ENCODE measurements around the gene INAFM2. TPM values are rescaled to one million over a fixed set of nuclear protein-coding genes. Genes with fewer than 3 reads are reported as not detected.

INAFM2 gene
- 10 to 100 TPM; 13.1 to 22.2 (median 18.3) TPM for polyA plus RNA-seq (ENCODE audit: insufficient read length in 4 of 4)

DNA sequence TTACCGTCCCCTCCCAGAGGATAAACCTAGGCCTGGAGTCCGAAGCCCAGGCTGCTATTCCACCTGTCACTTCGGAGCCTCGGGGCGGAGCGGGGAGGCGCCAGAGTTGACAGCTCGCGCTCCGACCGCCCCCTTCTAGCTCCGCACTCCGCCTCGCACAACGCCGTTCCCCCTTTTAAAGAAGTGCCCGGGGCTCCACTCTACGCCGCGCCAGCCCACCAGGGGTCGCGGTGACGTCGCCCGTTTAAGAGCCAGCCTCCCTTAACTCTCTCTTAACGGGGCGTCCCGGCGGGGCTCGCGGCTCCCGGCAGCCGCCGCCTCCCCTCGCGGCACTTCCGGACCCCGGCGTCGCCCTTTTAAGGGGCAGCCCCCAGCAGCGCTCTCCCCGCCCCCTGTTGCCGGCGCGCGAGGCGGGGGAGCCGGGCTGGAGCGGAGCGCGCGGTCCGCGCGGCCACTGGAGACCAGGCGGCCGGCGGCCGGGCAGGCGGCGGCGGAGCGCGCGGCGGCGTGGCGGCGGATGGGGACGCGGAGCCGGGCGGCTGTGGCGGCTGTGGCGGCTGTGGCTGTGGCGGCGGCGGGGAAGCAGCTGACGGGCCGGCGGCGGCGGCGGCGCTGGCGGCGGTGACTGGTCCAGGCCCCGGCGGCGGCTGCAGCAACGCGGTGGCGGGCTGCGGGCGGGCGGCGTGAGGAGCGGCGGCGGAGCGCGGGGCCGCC, at the start of gene INAFM2:
Gene INAFM2 (plus strand): TSS at position 454 of the 714 bp plus-strand sequence. CDS start 364 bp downstream, outside the sequence.
- DNase-seq (ENCODE audit: low read depth in 4 of 4, low spot score in 3 of 4) = peak; percentile 81 to 90 (median 86)

DNA sequence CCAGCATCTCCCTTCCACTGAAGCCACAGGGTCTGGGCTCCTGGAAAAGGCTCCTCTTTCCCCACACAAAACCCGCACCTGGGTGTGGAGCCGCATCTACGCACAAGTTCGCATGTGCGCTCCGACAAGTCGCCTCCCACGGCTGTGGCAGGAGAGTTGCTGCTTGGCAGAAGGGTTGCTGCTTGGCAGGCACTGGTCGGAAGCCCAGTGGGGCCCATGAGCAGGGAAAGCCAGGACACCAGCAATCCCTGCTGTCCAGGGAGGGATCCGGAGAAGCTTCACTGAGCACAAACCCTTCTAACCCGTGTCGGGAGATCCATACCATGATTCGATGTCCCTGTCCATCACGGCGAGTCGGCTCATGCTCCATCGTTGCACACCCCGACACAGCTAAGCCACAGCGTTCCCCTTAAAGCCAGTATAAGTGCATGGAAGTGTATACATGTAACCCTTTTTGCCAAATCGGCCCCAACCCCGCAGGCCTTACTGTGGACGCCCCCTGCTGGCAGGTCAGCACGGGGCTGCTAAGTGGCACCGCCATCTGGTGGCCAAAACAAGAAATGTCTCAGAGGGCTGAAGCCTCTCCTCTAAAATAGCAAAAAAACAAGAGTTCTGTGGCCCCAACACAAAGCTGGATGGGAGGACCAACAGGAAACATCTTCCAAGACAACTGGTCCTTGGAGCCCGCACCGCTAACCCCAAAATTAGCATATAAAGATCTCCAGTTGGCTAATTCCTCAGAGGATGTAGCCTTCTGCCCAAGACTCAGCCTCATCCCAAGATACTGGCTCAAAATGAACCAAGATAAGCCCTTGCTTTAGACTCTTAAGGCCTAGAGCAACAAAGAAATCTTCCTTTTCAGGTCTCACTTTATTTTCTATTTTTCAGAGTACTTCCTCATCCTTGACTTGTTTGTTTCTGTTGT, 48.9 kb upstream of the INAFM2 start:
- no peak for DNase-seq (ENCODE audit: low read depth in 4 of 4, low spot score in 3 of 4)

DNA sequence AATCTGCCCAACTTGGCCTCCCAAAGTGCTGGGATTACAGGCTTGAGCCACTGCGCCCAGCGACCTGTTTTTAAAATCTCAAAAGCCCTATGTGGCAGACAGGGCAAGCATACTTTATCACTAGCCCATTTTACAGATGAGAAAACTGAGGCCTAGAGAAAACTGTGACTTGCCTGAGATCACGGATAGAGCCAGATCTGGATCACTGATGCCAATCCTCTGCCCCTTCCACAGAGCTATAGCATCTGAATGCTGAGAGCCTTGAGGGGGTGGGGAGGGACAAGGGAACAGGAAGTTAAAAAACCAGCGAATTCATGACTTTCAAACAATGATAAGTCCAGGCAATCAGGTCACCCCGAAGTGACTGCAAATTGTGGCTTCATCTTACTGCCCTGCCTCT, 48.0 kb upstream of the INAFM2 start:
- DNase-seq (ENCODE audit: low read depth in 4 of 4, low spot score in 3 of 4) = no peak

DNA sequence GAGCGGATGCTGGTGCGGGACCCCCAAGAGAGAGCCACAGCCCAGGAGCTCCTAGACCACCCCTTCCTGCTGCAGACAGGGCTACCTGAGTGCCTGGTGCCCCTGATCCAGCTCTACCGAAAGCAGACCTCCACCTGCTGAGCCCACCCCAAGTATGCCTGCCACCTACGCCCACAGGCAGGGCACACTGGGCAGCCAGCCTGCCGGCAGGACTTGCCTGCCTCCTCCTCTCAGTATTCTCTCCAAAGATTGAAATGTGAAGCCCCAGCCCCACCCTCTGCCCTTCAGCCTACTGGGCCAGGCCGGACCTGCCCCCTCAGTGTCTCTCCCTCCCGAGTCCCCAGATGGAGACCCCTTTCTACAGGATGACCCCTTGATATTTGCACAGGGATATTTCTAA, 47.5 kb upstream of the INAFM2 start:
- no peak for DNase-seq (ENCODE audit: low read depth in 4 of 4, low spot score in 3 of 4)

DNA sequence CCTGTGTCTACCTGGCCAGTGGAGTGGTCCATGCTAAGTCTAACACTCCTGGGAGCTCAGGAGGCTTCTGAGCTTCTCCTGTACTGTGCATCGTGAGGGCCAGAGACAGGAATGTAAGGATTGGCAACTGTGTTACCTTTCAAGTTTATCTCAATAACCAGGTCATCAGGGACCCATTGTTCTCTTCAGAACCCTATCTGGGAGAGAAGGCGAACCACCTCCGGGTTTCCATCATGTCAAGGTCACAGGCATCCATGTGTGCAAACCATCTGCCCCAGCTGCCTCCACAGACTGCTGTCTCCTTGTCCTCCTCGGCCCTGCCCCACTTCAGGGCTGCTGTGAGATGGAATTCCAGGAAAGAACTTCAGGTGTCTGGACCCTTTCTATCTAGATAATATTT, 46.6 kb upstream of the INAFM2 start:
- DNase-seq (ENCODE audit: low read depth in 4 of 4, low spot score in 3 of 4) = no peak

DNA sequence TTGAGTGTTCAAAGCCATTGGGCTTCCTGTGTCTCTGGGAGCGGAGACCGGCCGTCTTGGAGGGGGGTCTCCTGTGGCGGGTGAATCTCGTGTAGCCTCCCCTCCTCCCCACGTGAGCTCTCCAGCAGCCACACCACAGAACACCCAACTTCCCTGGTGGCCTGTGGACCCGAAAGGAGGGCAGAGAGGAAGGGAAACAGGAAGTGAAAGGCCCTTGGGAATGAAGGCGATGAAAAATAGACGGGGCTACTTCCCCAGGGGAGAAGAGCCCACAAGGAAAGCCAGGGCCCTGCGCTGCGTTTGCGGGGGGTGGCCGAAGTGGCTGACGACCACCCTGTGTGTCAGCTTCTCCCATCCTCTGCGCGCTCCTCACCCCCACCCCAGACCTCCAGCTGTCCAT, 46.0 kb upstream of the INAFM2 start:
- DNase-seq (ENCODE audit: low read depth in 4 of 4, low spot score in 3 of 4) = no peak

DNA sequence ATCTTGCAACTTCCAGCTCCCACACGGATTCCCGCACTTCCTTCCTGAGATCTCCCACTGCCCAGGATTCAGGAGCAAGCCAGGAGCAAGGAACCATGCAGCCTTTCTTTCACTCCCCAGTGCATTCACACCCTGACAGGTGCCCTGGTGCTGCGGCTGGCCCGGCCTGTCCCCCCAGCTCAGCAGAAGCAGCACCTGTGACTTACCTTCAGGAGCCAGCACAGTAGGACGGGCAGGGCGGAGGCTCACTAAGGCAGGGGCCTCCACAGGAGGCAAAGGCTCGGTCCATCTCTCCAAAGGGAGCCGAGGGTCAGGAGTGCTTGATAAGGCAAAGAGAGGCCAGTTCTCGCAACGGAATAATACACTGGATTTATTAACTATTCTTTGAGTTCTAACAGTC, 45.5 kb upstream of the INAFM2 start:
- no peak for DNase-seq (ENCODE audit: low read depth in 4 of 4, low spot score in 3 of 4)

DNA sequence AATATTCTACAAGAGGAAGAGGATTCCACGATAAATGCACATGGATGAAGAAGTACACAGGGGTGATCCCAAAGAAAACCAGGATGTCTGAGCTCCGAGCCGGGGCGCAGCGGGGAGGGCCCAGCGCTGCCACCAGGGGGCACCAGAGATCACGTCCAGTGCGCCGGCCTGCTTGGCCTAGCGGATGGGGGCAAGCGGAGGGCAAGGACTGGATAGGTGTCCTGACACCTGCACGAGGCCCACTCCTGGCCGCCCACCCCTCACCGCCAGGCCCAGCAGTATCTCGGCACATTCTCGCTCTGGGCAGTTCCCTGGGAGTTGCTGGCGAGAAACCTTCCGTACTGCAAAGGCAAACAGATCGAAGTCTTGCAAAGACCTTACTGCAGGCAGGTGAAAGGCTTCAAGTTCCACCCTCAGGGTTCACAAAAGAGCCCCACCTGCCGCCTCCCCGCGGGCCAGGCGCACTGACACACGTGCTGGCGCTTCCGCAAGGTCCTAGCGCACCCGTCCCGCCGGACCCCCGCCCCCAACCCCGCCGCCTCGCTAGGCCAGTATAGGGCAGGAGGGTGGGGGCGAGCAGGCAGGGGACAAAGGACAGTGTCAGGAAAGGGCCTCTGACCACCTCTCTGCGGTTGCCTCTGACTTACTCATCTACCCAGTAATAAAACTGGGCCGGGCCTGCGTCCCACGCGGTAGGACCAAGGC, 43.9 kb upstream of the INAFM2 start:
- DNase-seq (ENCODE audit: low read depth in 4 of 4, low spot score in 3 of 4) = no peak

DNA sequence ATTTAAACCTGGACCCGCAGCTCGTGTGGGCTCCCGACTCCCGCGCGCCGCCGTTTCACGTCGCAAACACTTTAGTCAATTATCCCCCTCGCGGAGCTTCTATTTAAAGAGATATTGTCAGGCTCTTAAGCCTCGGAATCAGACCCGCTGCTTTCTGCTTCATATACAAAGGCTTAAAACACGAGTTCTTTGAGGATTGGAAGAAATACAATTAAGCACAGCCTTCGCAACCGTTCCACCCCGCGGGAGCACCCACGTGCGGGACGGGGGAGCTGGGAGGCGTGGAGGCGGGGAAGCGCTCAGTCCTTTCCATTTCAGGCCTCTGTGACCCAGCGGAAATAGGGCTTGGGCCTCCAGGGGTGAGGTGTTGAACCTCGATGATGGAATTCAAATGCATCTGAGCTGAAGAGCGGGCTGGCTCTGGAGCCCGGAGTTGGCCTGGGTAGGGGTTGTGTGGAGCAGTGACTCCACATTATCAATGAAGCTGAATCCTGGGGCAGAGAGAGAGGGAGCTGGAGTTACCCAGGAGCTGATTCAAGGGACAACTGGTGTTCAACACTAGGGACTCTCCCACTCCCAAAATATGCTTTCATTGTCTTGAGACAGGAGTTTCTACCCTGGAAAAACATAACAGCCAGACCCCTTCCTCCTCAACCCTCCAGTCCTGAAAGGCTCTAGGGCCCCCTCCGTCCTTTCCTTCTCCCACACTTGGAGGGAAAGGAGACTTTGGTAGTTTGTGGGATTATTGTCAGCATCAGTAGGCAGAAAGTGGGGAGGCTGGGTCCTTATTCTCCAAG, 43.0 kb upstream of the INAFM2 start:
- no peak for DNase-seq (ENCODE audit: low read depth in 4 of 4, low spot score in 3 of 4)

DNA sequence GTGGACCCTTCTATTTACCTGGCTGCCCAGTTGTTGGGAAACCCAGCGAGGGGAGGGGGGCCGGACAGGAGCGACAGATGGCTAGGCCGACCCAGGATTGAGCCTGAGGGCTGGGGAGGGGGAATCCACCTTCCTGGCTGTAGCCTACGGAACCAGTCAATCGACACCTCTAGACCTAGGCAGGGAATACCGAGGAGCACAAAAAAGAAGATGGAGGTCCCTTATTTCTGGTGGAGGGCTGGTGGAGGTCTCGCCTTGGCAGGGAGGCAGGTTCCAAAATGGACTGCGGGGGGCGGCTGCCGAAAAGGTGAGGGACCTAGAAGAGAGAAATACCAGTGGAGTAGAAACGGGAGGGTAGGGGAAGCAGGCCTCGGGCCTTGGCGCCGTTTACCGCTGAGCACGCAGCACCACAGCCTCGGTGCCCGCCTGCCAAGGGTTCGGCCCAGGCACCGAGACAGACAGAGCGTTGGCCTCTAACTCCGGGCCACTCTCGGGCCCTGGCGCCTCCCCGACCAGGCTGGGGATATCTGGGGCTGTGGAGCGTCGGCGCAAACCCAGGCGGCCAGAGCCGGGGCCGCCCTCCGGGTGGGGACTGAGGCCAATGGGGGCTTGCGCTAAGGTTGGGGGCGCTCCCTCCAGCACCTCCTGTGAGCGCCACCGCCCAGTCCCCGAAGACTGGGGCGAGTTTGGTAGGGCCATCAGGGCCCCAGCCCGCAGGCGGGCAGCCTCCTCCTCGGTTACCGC, 42.3 kb upstream of the INAFM2 start:
- DNase-seq (ENCODE audit: low read depth in 4 of 4, low spot score in 3 of 4) = no peak

DNA sequence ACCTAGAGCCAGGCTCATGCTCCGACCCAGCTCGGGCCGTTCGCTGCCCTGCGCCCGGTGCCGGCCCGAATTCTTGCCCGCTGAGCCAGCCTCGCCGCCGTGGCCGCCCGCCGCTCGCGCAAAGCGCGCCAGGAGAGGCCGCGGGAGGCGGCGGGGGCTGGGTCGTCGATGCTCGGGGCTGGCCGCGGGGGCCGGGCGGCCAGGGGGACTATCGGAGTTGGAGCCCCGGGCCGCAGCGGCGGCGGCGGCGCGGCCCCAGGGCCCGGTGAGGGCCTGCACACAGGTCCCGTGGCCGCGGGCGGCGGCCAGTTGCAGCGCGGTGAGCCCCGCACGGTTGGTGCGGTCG, 41.7 kb upstream of the INAFM2 start:
- no peak for DNase-seq (ENCODE audit: low read depth in 4 of 4, low spot score in 3 of 4)

DNA sequence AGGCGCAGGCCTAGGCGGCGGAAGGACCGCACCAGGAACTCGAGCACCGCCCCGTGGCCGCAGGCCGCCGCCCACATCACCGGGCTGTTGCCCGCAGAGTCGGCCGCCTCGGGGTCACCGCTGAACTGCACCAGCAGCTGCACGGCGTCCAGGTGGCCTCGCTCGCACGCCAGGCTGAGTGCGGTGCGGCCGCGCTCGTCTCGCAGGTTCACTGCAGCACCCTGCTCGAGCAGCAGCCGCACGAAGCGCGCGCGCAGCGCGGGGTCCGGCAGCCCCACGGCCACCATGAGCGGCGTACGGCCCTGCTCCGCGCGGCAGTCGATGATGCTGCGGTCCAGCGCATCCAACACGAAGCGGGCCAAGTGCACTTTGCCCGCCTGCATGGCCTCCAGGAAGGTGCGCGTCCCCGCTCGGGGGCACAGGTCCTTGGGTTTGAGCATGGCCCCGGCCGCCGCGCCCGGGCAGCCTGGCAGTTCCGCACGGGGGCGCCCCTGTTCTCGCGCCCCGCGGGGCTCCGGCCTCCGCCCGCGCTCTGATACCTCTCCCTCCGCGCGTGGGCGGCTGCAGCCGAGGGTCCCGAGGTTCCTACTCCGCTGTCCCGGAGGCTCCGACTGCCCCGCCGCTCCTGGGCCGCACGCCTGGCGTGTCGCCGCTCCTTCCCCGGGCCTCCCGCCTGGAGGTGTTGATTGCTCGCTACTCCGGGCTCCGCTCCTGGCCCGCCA, 41.2 kb upstream of the INAFM2 start:
- DNase-seq (ENCODE audit: low read depth in 4 of 4, low spot score in 3 of 4) = no peak

DNA sequence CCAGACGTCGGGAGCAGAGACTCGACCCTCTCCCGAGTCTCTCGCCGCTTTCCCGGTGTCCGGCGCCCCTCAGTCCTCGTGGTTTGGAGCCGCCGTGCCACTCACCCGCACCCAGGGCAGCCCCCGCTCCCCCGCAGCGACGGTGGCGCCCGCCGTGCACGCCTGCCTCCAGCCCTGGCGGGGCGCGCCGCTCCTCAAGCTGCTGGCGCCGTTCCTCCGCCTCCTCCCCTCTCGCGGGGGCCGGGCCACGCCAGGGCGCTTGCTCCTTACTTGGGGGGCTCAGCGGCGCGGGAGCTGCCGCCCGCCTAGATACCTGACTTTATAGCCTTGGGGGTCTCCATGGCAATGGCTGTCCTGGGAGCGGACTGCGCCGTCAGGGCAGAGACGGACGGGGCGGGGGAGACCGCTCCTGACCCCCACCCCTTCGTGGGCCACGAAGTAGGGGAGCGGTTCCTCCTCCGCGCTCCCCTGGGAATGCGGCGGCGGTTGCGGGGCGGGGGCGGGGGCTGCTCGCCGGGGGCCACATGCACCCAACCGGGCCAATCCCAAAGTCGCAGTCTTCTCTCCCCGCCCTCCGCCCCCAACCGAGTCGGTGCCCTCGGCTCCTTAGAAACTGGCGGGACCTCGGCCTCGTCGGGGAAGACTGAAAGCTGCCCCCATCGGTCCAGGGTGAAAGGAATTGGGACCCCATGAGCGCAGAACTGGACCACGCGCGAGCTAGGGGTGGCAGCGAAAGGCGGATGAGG, 40.5 kb upstream of the INAFM2 start, which contains the start of gene ANKRD63:
Gene ANKRD63 (minus strand): TSS at position 196 of the 746 bp plus-strand sequence. CDS start 478 bp downstream, outside the sequence.
- no peak for DNase-seq (ENCODE audit: low read depth in 4 of 4, low spot score in 3 of 4)

DNA sequence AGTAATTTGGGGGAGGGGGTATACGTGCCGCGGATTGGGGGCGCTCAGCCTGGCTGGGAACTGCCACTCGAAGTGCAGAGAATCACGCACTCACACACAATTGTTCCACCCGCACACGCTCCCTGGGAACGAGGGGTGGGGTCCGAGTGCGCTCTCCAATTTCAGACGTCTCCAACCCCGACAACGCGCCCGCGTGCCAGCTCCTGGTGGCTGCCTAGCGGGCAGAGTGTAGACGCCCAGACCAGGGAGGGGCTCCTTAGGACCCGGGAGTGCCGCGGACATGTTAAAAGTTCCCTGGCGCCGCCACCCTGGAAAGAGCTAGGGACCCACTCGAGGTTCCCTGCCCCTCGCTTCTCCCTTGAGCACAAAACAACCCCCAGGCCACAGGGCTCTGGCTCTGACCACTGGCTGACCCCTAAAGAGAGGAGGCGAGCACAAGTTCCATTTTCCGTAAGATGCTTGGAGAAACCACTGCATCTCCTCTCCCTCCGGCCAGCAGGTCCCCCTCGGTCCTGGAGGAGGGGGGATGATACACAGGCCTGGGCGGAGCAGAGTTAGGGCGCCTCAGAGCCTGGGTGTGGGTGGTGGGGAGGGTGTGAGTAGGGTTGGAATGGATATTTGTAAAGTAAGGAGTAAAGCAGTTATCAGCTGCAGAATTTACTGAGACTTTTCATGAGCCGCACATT, 39.7 kb upstream of the INAFM2 start:
- DNase-seq (ENCODE audit: low read depth in 4 of 4, low spot score in 3 of 4) = no peak

DNA sequence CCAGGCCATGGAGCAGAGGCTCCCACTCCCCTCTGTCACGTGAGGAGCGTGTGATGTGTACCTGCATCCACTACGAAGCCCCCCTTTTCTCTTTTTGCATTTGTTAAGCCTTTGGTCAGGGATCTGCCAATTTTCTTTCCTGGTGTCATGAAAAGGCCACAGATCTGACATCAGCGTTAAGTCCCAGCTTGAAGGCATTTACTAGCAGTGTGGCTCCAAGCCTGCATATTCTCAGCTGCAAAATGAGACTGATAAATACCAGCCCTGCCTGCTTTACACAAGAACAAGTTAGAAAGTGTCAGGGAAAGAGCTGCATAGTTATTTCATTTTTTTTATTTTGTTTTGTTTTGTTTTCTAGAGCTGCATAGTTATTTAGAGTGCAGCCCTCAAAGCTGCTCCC, 38.3 kb upstream of the INAFM2 start:
- DNase-seq (ENCODE audit: low read depth in 4 of 4, low spot score in 3 of 4) = no peak

DNA sequence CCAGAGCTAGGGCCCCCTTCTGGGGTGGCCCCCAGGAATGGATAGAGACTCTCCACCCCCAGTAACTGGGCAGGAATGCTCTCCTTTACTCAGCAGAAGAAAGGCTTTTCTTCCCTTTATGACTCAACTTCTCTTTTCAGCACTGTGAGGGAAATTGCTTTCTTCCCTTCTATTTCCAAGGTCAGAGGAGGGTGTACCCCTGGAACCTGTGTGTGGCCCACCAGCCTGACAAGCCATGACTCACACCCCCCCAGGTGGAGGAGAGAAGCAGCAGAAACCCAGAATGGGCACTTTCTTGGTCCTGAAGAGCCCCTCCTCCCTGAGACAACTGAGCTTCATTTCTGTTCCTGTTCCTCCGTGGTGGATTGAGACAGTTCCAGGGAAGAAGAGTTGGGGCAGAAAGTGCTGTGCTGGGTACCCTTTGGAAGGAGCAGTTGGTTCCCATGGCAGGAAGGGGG, 37.9 kb upstream of the INAFM2 start:
- DNase-seq (ENCODE audit: low read depth in 4 of 4, low spot score in 3 of 4) = no peak

DNA sequence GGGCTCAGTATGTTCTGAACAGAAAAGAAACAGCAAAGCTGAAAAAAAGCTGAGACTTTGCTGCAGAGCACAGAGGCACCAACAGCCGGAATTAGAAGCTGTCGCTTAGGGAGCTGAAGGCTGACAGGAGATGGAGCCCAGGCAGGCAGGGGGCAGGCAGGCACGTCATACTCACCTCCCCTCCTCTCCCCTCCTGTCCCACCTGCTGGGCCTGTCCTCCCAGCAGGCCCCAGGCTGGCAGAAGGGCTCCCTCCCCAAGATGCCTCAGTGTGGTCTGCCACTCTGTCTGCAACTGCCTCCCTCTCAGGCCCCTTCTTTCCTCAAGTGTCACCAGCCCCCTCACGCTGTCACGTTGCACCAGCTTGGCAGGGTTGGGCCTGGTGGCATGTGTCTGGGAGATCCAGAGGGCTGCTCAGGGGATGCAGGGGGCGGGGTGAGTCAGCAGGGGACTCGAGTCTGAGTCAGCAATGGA, 37.4 kb upstream of the INAFM2 start:
- DNase-seq (ENCODE audit: low read depth in 4 of 4, low spot score in 3 of 4) = no peak

Data from left renal pelvis (tissue), 4 donors.